NB4 (cell line): Measurements from ENCODE around the gene SLC9A2.

Source experiments
- DNase-seq: peaks from one replicate; pipeline ENCODE4 v3.0.0; 2010; ENCODE audit warnings: low read depth
- H3K4me3 ChIP-seq: one replicate; pipeline ENCODE4 v1.5.1; 2011; ENCODE audit warnings: mild to moderate bottlenecking, low read depth, low read length, moderate library complexity
- CTCF ChIP-seq: IDR thresholded peaks from one replicate; pipeline ENCODE4 v1.5.1; 2012; ENCODE audit warnings: low read depth, low read length
- MAX ChIP-seq: IDR thresholded peaks from 2 replicates; pipeline ENCODE4 v1.6.1; 2011; ENCODE audit warnings: low read depth, low read length
- MYC ChIP-seq: IDR thresholded peaks from 2 replicates; pipeline ENCODE4 v1.6.1; 2011; ENCODE audit warnings: low read depth, low read length
- POLR2A ChIP-seq: IDR thresholded peaks from 2 replicates; pipeline ENCODE4 v1.6.1; 2011; ENCODE audit warnings: mild to moderate bottlenecking; ENCODE audit not compliant: insufficient read length; ENCODE audit errors: extremely low read depth

Gene SLC9A2

GRCh38 chr2:102724016-102724490 lies 104.7 kb downstream of the SLC9A2 start:
- DNase-seq, result no peak
- no peak overlapping the region for H3K4me3 ChIP-seq
- TF ChIP-seq POLR2A (no peak), MAX (no peak), MYC (no peak), CTCF (no peak)

GRCh38 chr2:102724553-102724952 lies 105.2 kb downstream of the SLC9A2 start:
- H3K4me3 ChIP-seq, result no peak overlapping the region
- no peak for TF ChIP-seq POLR2A
- no peak for TF ChIP-seq MAX
- TF ChIP-seq MYC, result no peak
- TF ChIP-seq CTCF, result no peak
- DNase-seq, result no peak

- no peak overlapping the region for H3K4me3 ChIP-seq
- no peak for DNase-seq
- no peak for TF ChIP-seq POLR2A
- no peak for TF ChIP-seq MAX
- no peak for TF ChIP-seq MYC
- no peak for TF ChIP-seq CTCF
These were observed 107.1 kb downstream of the SLC9A2 start for GRCh38 chr2:102726128-102727087.

GRCh38 chr2:102735416-102736109 lies 116.2 kb downstream of the SLC9A2 start:
- peak; percentile 63 for DNase-seq
- TF ChIP-seq POLR2A, result no peak
- TF ChIP-seq MAX, result no peak
- no peak for TF ChIP-seq CTCF
- no peak for TF ChIP-seq MYC
- peak overlapping the region; percentile 83 for H3K4me3 ChIP-seq

GRCh38 chr2:102736110-102736409 lies 116.7 kb downstream of the SLC9A2 start:
- peak overlapping the region; percentile 83 for H3K4me3 ChIP-seq
- DNase-seq, result no peak
- TF ChIP-seq MAX (0 out of 2 replicates have a peak, but pooled peaks have one; percentile 24), MYC (no peak), CTCF (no peak), POLR2A (no peak)
